HG02885 (cell line): Measurements from ENCODE around the gene PINLYP.
"Not testable (repeated sequence)": the region's sequence is repeated elsewhere in the genome, so short reads cannot be mapped to it uniquely, and the experiment has no call there.

Experiments
- ATAC-seq: cut with Tn5 transposase; IDR thresholded peaks from one replicate; pipeline ENCODE4 v1.9.1; 2021; ENCODE audit warnings: mild to moderate bottlenecking; ENCODE audit not compliant: unreplicated experiment, poor library complexity

Gene PINLYP

DNA sequence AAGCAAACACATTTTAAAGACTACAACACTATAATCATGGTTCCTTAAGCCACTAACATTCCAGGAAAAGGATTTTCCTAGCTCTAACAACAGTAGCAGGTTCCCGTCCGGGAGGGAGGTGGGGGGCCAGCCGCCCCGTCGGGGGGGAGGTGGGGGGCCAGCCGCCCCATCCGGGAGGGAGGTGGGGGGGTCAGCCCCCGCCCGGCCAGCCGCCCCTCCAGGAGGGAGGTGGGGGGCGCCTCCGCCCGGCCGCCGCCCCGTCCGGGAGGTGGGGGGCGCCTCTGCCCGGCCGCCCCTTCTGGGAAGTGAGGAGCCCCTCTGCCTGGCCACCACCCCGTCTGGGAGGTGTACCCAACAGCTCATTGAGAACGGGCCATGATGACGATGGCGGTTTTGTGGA, 27.7 kb upstream of the PINLYP start:
- ATAC-seq, result not testable (repeated sequence)

DNA sequence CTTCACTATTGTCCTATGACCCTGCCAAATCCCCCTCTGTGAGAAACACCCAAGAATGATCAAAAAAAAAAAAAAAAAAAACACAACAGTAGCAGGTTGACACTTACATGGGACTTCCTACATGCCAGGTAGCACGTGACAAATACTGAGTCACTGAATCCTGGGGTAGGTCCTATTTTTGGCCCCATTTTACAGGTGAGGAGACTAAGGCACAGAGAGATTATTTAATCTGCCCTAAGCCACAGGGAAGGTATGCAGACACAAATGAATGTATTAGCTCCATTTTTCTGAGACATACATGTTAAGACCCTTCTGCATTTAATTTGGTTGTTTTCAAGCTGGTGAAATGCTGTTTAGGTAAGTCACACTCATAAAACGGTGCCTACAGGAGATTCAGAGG, 26.9 kb upstream of the PINLYP start:
- no peak for ATAC-seq

GRCh38 chr19:43551399-43552197, 24.0 kb upstream of the PINLYP start:
- no peak for ATAC-seq

DNA sequence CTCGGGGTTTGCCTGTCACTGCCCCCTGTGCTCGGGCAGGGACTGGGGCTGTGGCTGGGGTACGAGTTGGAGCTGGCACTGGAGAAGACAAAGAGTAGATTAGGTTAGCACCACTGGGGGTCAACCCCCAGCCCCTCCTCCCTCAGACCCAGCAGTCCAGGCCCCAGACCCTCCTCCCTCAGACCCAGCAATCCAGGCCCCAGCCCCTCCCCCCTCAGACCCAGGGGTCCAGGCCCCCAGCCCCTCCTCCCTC, 23.5 kb upstream of the PINLYP start:
- ATAC-seq, result no peak

GRCh38 chr19:43552616-43553015, 23.0 kb upstream of the PINLYP start:
- no peak for ATAC-seq

- ATAC-seq, result no peak
These were observed 21.9 kb upstream of the PINLYP start for GRCh38 chr19:43553656-43554055.

- ATAC-seq, result no peak
These were observed 21.2 kb upstream of the PINLYP start for GRCh38 chr19:43554317-43554895.

DNA sequence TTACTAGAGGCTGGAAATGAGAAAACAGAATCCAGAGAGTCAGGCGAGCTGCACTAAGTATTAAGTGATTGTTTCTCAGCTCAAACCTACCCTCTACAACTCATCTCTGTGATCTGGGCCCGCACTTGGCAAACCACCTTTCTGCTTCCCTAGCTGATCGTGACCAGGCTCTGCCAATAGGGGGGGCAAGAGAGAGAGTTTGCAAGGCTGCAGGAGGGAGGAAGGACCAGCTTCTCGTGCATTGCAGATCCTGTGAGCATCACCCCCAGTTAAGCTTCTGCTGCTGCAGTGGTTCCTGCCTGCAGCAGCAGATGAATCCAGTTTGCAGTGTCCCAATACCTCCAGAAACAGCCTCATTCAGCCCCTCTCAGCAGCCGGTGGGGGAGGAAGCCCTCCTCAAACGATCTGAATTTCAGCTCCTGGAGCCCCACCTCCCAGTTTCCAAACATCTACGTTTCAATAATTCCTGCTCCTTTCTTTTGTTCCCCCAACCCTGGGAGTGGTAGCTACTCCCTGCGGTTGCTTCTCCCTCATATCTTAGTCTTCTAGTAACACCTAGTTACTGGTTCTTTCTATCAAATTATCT, 20.3 kb upstream of the PINLYP start:
- ATAC-seq, result no peak

DNA sequence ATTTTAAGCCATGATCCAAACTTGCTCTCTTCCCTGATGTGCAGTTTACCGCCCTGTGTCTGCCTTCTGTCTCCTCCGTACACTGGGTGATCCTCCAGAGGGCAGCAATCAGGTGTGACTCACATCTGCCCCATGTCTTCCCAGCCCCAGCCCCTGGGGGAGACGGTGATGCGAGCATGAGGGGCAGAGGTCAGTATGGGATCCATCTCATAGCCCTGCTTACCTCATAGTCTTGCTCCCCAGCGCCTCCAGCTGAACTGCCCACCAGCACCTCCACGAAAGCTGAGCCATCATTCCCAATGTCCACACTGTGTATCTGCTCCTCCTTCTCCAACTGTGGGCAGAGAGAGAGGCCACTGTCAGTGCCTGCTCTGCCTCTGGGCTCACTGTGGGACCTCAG, 14.9 kb upstream of the PINLYP start:
- no peak for ATAC-seq

DNA sequence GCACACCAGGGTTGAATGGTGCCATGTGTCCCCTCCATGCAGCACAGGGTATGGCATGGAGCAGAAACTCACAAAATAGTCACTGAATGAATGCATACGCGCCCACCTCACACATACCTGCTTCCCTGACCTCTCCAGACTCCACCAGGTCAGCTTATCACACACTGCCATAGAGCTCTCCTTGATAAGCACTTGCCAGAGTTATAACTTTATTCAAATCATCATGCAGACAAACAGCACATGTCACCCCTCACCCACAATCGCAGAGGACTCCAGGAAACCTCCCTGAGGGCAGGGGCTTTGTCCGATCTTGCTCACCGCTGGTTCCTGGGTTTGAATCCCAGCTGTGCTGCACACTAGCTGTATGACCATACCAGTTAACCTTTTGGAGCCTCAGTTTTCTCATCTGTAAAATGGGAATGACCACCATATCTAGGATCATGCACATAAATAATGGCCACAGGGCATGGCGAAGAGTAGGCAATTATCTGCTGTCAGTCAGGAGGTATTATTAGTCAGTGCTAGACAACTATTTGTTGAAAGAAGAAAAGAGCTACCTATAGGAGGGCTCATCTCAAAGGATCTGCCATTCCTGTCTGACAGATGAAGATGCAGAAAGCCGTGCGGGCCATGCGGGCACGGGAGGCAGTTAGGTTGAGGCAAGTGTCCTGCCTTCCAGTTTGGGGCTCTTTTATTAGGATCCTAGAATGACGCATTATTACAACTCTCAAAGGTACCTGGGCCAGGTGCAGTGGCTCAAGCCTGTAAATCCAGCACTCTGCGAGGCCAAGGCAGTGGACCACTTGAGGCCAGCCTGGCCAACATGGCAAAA, 14.2 kb upstream of the PINLYP start:
- no peak for ATAC-seq

GRCh38 chr19:43562226-43562697, 13.3 kb upstream of the PINLYP start:
- no peak for ATAC-seq

DNA sequence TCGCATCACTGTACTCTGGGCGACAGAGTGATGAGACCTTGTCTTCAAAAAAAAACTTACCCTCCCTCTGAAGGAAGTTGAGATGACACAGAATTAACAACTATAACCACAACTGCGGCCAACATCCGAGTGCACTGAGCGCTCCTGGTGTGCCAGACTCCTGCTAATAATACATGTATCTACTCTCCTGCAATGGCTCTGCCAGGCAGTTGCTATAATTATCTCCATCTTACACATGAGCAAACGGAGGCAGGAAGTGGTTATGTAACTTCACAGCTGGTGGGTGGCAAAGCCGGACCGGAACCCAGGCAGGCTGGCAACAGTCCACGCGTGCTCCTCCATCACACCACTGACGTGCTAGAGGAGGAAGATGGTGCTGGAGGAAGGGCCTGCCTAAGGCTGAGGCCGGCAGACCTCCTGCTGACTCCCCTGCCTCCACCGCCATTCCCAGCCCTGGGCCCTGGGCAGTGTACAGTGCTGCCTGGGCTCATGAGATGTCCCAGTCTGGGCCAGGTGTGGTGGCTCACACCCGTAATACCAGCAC, 12.8 kb upstream of the PINLYP start:
- no peak for ATAC-seq

DNA sequence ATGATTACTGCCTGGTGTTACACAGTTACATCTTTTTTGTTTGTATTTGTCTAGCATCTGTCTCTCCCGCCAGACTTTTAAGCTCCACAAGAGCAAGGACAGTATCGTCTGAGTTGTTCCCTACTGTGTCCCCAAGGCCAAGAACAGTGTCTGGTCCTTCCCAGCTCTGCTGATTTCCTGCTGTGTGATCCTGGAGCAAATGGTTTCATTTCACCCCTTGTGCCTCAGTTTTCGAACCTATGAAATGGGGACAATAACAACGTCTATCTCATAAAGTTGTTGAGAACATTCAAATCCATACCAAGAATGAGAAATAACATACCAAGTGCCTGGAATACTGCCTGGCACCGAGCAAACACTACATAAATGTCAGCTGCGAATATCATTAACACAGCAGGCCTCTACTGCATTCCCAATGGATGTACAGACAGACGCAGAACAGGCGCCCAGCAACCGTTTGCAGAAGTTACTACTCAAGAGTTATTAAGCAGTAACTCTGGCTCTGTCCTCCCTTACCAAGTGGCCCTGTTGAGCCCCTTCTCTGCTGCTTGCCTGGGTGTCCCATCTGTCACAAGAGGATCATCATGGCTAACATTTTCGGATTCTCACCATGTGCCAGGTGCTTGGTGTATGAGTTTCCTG, 11.7 kb upstream of the PINLYP start:
- no peak for ATAC-seq

DNA sequence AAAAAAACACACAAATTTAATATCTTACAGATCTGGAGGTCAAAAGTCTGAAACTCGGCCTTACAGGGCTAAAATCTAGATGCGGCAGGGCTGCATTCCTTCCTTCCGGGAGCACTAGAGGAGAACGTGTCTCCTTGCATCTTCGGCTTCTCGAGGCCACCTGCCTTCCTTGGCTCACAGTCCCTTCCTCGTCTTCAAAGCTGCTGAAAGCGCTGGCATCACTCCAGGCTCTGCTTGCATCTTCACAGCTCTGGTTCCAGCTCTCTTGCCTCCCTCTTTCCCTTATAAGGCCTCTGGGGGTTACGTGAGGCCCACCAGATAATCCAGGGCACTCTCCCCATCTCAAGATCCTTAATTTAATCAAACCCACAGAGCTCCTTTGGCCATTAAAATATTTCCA, 10.8 kb upstream of the PINLYP start:
- ATAC-seq, result no peak

DNA sequence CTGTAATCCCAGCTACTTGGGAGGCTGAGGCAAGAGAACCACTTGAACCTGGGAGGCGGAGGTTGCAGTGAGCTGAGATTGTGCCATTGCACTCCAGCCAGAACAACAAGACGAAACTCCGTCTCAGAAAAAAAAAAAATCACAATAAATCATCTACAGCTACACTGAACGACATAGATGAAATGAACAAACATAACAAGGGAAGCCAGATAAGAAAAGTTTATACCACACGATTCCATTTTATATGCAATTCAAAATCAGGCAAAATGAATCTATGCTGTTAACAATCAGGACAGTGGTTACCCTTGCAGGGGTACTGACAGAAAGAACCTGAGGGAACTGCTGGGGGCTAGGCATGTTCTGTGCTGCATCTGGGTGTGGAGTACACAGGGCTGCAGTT, 5.9 kb upstream of the PINLYP start:
- ATAC-seq, result no peak

DNA sequence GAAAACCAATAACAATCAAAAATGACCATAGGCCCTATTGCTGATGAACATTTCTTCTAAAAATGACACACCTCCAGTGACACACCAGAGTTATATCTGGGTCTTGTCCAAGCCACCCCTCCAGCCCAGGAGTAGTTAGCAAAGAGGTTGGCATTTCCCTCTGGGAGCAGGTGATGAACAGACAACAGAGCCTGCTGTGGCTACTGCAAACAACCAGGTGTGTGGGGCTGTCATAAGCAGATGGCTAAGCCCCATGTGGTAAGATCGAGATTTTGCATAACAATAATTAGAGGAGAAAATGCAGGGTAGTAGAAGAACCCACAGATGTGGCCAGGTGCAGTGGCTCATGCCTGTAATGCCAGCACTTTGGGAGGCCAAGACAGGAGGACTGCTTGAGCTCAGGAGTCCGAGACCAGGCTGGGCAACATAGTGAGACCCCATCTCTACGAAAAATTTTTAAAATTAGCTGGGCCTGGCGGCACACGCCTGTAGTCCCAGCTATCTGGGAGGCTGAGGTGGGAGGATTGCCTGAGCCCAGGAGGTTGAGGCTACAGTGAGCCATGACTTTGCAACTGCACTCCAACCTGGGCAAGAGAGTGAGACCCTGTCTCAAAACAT, 5.3 kb upstream of the PINLYP start:
- ATAC-seq, result no peak

GRCh38 chr19:43572171-43572588, 3.4 kb upstream of the PINLYP start:
- ATAC-seq, result no peak

DNA sequence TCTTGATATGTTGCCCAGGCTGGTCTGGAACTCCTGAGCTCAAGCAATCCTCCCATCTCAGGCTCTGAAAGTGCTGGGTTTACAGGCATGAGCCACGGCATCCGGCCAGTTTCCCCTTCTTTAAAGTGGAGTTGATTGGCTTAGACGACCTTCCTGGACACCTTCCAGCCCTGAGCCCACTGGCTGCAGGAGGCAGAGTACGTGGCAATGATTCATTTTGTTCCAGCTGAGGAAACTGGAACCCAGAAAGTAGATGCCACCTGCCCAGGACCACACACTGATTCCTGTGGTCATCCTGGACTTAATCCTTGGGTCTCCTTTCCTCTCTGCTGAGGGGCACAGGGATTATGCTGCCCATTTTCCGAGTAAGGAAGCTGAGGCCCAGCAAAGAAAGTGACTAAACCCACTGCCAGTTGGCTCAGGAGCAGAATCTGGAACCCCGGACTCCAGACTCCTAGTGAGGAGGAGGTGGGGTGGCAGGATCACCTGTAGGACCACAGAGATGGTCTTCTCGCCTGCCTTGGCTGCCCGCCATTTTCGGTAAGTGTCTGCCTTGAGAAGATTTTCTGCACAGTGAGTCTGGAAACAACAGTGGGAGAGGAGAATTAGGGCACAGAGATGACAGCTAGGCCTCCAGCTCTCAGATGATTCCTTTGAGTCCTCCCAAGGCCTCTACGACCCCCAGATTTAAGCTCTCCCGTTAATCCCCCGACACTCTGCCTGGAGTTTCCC, 1.0 kb upstream of the PINLYP start:
- no peak for ATAC-seq
